GM18909 (cell line): Measurements from ENCODE around the gene KLHL25.

Source experiments
- ATAC-seq: cut with Tn5 transposase; IDR thresholded peaks from one replicate; pipeline ENCODE4 v1.9.1; 2021; ENCODE audit warnings: mild to moderate bottlenecking; ENCODE audit not compliant: unreplicated experiment, poor library complexity

The KLHL25 gene

GRCh38 chr15:85762039-85762755, 32.5 kb downstream of the KLHL25 start:
- no peak for ATAC-seq

GRCh38 chr15:85761635-85762034, 33.1 kb downstream of the KLHL25 start:
- ATAC-seq, result no peak

- ATAC-seq, result no peak
These were observed 34.0 kb downstream of the KLHL25 start for GRCh38 chr15:85760531-85761371.

GRCh38 chr15:85760049-85760448, 34.7 kb downstream of the KLHL25 start:
- no peak for ATAC-seq

- ATAC-seq, result no peak
These were observed 35.3 kb downstream of the KLHL25 start for GRCh38 chr15:85759376-85759775.

- ATAC-seq, result no peak
These were observed 36.1 kb downstream of the KLHL25 start for GRCh38 chr15:85758655-85758978.

GRCh38 chr15:85757939-85758654, 36.6 kb downstream of the KLHL25 start:
- no peak for ATAC-seq

GRCh38 chr15:85757073-85757938, 37.4 kb downstream of the KLHL25 start:
- no peak for ATAC-seq

GRCh38 chr15:85756411-85757072, 38.2 kb downstream of the KLHL25 start:
- ATAC-seq, result no peak

- no peak for ATAC-seq
These were observed 38.8 kb downstream of the KLHL25 start for GRCh38 chr15:85755942-85756341.

- ATAC-seq, result no peak
These were observed 39.3 kb downstream of the KLHL25 start for GRCh38 chr15:85755471-85755870.

GRCh38 chr15:85754989-85755388, 39.7 kb downstream of the KLHL25 start:
- ATAC-seq, result no peak

GRCh38 chr15:85753791-85754452, 40.8 kb downstream of the KLHL25 start:
- no peak for ATAC-seq

GRCh38 chr15:85753261-85753660, 41.5 kb downstream of the KLHL25 start:
- no peak for ATAC-seq

- ATAC-seq, result no peak
These were observed 42.2 kb downstream of the KLHL25 start for GRCh38 chr15:85752491-85752961.

- ATAC-seq, result no peak
These were observed 42.6 kb downstream of the KLHL25 start for GRCh38 chr15:85752124-85752475.

GRCh38 chr15:85751291-85752123, 43.2 kb downstream of the KLHL25 start:
- no peak for ATAC-seq
